ENCODE results near the gene GRP. TPM values are rescaled to one million over a fixed set of nuclear protein-coding genes. Genes with fewer than 3 reads are reported as not detected.

The GRP gene
- total RNA-seq, 4 donors from 2014 or later, result 0.67 to 8.6 (median 2.9) TPM; not detected in 1

- no peak for TF ChIP-seq CTCF (IDR thresholded peaks at IDR 0.05)
- no peak for TF ChIP-seq POLR2A (IDR thresholded peaks at IDR 0.05)
- Histone ChIP-seq H3K4me3 (replicated peaks in 1 of 3) (no peak overlapping the region), H3K27ac (no peak overlapping the region), H3K27me3 (no peaks in the 10 kb centered on the region), H3K9me3 (no peaks in the 10 kb centered on the region), H3K4me1 (no peaks in the 10 kb centered on the region), H3K36me3 (no peaks in the 10 kb centered on the region)
- DNase-seq, result no peak
- 92 to 99% methylated on average over 2 of the region's 2 CpGs for WGBS, 2 donors
- intact Hi-C loops (cut with DNase I), result no loop called here
Observed at GRCh38 chr18:59211629-59212028, 8.3 kb upstream of the GRP start.

- intact Hi-C loops (cut with DNase I), result no loop called here
- WGBS, 2 donors, result 75 to 79% methylated on average over 6 of the region's 6 CpGs
- Histone ChIP-seq H3K9me3 (no peaks in the 10 kb centered on the region), H3K27me3 (peaks cover 18% of the 10 kb centered on the region), H3K27ac (no peak overlapping the region), H3K36me3 (no peaks in the 10 kb centered on the region), H3K4me1 (peaks cover 0 to 14% of the 10 kb centered on the region in 2 donors), H3K4me3 (replicated peaks in 1 of 3) (no peak overlapping the region)
- DNase-seq, result no peak
- TF ChIP-seq POLR2A (IDR thresholded peaks at IDR 0.05), result no peak
- no peak for TF ChIP-seq CTCF (IDR thresholded peaks at IDR 0.05)
Observed at GRCh38 chr18:59218018-59218417, 1.9 kb upstream of the GRP start.

GRCh38 chr18:59220164-59220783 lies 316 bp downstream of the GRP start:
- Histone ChIP-seq H3K36me3 (no peaks in the 10 kb centered on the region), H3K27me3 (peaks cover 18% of the 10 kb centered on the region), H3K4me1 (peaks cover 0 to 14% of the 10 kb centered on the region in 2 donors), H3K27ac (no peak overlapping the region), H3K4me3 (replicated peaks in 1 of 3) (no peak overlapping the region), H3K9me3 (no peaks in the 10 kb centered on the region)
- TF ChIP-seq POLR2A (IDR thresholded peaks at IDR 0.05) (no peak), CTCF (IDR thresholded peaks at IDR 0.05) (no peak)
- WGBS, 2 donors, result 3 to 4% methylated on average over 18 to 23 of the region's 46 CpGs
- intact Hi-C loops (cut with DNase I), result no loop called here
- DNase-seq, result no peak

GRCh38 chr18:59220784-59221765 lies 1.1 kb downstream of the GRP start:
- Histone ChIP-seq H3K4me1 (peaks cover 0 to 14% of the 10 kb centered on the region in 2 donors), H3K27me3 (peaks cover 18% of the 10 kb centered on the region), H3K4me3 (replicated peaks in 1 of 3) (no peak overlapping the region), H3K27ac (no peak overlapping the region), H3K9me3 (no peaks in the 10 kb centered on the region), H3K36me3 (no peaks in the 10 kb centered on the region)
- intact Hi-C loops (cut with DNase I), result no loop called here
- no peak for DNase-seq
- WGBS, 2 donors, result 2 to 5% methylated on average over 44 to 47 of the region's 47 CpGs
- TF ChIP-seq POLR2A (IDR thresholded peaks at IDR 0.05), result no peak
- no peak for TF ChIP-seq CTCF (IDR thresholded peaks at IDR 0.05)

- Histone ChIP-seq H3K36me3 (no peaks in the 10 kb centered on the region), H3K9me3 (no peaks in the 10 kb centered on the region), H3K4me1 (peaks cover 0 to 14% of the 10 kb centered on the region in 2 donors), H3K27ac (no peak overlapping the region), H3K4me3 (replicated peaks in 1 of 3) (no peak overlapping the region), H3K27me3 (peaks cover 18% of the 10 kb centered on the region)
- intact Hi-C loops (cut with DNase I), result no loop called here
- DNase-seq, result no peak
- 64 to 78% methylated on average over 2 of the region's 2 CpGs for WGBS, 2 donors
- TF ChIP-seq CTCF (IDR thresholded peaks at IDR 0.05) (no peak), POLR2A (IDR thresholded peaks at IDR 0.05) (no peak)
Observed at GRCh38 chr18:59222341-59222740, 2.4 kb downstream of the GRP start.

Data from thyroid gland (tissue), 4 donors.